Liver (tissue), 9 donors: ENCODE results near the gene PLCD1. TPM values are rescaled to one million over a fixed set of nuclear protein-coding genes. Genes with fewer than 3 reads are reported as not detected.

Source experiments
- DNase-seq: peaks from one replicate; pipeline ENCODE4 v3.0.0-alpha.2; 2017; ENCODE audit warnings: low spot score
- H3K27ac ChIP-seq, 2 donors: one replicate each; pipeline ENCODE4 v1.7.0; 2013; ENCODE audit warnings: inconsistent platforms in 2 of 2, low read length in 2 of 2, control low read depth in 1 of 2, low read depth in 1 of 2, mild to moderate bottlenecking in 1 of 2
- H3K27me3 ChIP-seq, 4 donors: one replicate each; pipeline versions ENCODE4 v1.6.1 to v1.7.0; 2013; ENCODE audit warnings: low read length in 3 of 4, inconsistent platforms in 1 of 4, mild to moderate bottlenecking in 1 of 4, moderate library complexity in 1 of 4; ENCODE audit not compliant: control insufficient read depth in 4 of 4, insufficient read depth in 4 of 4
- H3K36me3 ChIP-seq, 4 donors: one replicate each; pipeline versions ENCODE4 v1.6.1 to v1.7.0; 2013; ENCODE audit warnings: low read length in 3 of 4, mild to moderate bottlenecking in 3 of 4, low read depth in 1 of 4, moderate library complexity in 1 of 4; ENCODE audit not compliant: control insufficient read depth in 4 of 4, insufficient read depth in 3 of 4
- H3K4me1 ChIP-seq, 4 donors: one replicate each; pipeline versions ENCODE4 v1.6.1 to v1.7.0; 2013; ENCODE audit warnings: low read length in 3 of 4, mild to moderate bottlenecking in 3 of 4, moderate library complexity in 1 of 4; ENCODE audit not compliant: control insufficient read depth in 4 of 4, insufficient read depth in 4 of 4
- H3K4me3 ChIP-seq, 3 donors: one replicate each; pipeline versions ENCODE4 v1.6.1 to v1.7.0; 2013; ENCODE audit warnings: low read length in 3 of 3, control low read depth in 1 of 3, low read depth in 1 of 3, mild to moderate bottlenecking in 1 of 3
- H3K9ac ChIP-seq, 2 donors: one replicate each; pipeline ENCODE4 v1.7.0; 2013; ENCODE audit warnings: low read length in 2 of 2, mild to moderate bottlenecking in 2 of 2, moderate library complexity in 2 of 2, control low read depth in 1 of 2, low read depth in 1 of 2
- H3K9me3 ChIP-seq, 4 donors: one replicate each; pipeline versions ENCODE4 v1.6.1 to v1.7.0; 2013; ENCODE audit warnings: low read length in 3 of 4; ENCODE audit not compliant: control insufficient read depth in 4 of 4
- EGR1 ChIP-seq, 2 donors: IDR thresholded peaks; 2 replicates each; pipeline ENCODE4 v1.6.1; 2016 to 2018; ENCODE audit warnings: antibody characterized with exemption in 2 of 2, low read depth in 2 of 2
- FOXA1 ChIP-seq: IDR thresholded peaks from 2 replicates; pipeline ENCODE4 v1.6.1; 2016; ENCODE audit warnings: antibody characterized with exemption
- FOXA2 ChIP-seq: IDR thresholded peaks from 2 replicates; pipeline ENCODE4 v1.6.1; 2016; ENCODE audit warnings: antibody characterized with exemption
- GABPA ChIP-seq, 2 donors: IDR thresholded peaks in 1 of 2; conservative IDR thresholded peaks in 1 of 2; 2 replicates each; pipeline ENCODE4 v1.6.1; 2016; ENCODE audit warnings: antibody characterized with exemption in 2 of 2, mild to moderate bottlenecking in 1 of 2, moderate library complexity in 1 of 2
- HNF4A ChIP-seq, 2 donors: conservative IDR thresholded peaks; 2 replicates each; pipeline ENCODE4 v1.6.1; 2016; ENCODE audit warnings: antibody characterized with exemption in 2 of 2, mild to moderate bottlenecking in 2 of 2
- HNF4G ChIP-seq: IDR thresholded peaks from 2 replicates; pipeline ENCODE4 v1.6.1; 2016; ENCODE audit warnings: antibody characterized with exemption
- JUND ChIP-seq, 2 donors: IDR thresholded peaks; 2 replicates each; pipeline ENCODE4 v1.6.1; 2016; ENCODE audit warnings: antibody characterized with exemption in 2 of 2
- NR2F2 ChIP-seq: IDR thresholded peaks from 2 replicates; pipeline ENCODE4 v1.6.1; 2016; ENCODE audit warnings: antibody characterized with exemption
- RAD21 ChIP-seq, 2 donors: IDR thresholded peaks; 2 replicates each; pipeline ENCODE4 v1.6.1; 2016; ENCODE audit warnings: antibody characterized with exemption in 2 of 2, mild to moderate bottlenecking in 2 of 2
- RXRA ChIP-seq, 2 donors: IDR thresholded peaks; 2 replicates each; pipeline ENCODE4 v1.6.1; 2017 to 2018; ENCODE audit warnings: antibody characterized with exemption in 2 of 2, mild to moderate bottlenecking in 1 of 2
- SP1 ChIP-seq: IDR thresholded peaks from 2 replicates; pipeline ENCODE4 v1.6.1; 2018; ENCODE audit warnings: antibody characterized with exemption, mild to moderate bottlenecking
- TAF1 ChIP-seq: conservative IDR thresholded peaks from 2 replicates; pipeline ENCODE4 v1.6.1; 2016; ENCODE audit warnings: antibody characterized with exemption, mild to moderate bottlenecking
- YY1 ChIP-seq: IDR thresholded peaks from 2 replicates; pipeline ENCODE4 v1.6.1; 2016; ENCODE audit warnings: antibody characterized with exemption, mild to moderate bottlenecking
- WGBS: extraction: QIAGEN DNeasy Blood & Tissue Kit; methylation state at CpG from one replicate; pipeline ENCODE4 v1.1.7; 2013; 5-methylcytosine and 5-hydroxymethylcytosine counted together
- polyA plus RNA-seq, 2 donors: library from polyadenylated mRNA; stranded (reverse) in 1 of 2; unstranded in 1 of 2; fragments of 200-250 nt in 1 of 2; fragments of >200 nt in 1 of 2; fragmentation: Nextera tagmentation in 1 of 2; extraction: Ambion mirVana in 1 of 2; gene quantifications; one replicate each; pipeline versions ENCODE4 v1.2.1 to v1.2.3, GENCODE V29; 2013 to 2015
- total RNA-seq, 2 donors: library from RNA; depleted of rRNA; stranded (reverse); fragments of >200 nt; gene quantifications; one replicate each; pipeline ENCODE4 v1.2.3, GENCODE V29; 2014
- TF ChIP-seq, protein P1 (sequence below): IDR thresholded peaks from 2 replicates; pipeline ENCODE4 v1.6.1; 2016; ENCODE audit warnings: antibody characterized with exemption
- TF ChIP-seq, protein P2 (sequence below): IDR thresholded peaks from 2 replicates; pipeline ENCODE4 v1.6.1; 2016; ENCODE audit warnings: antibody characterized with exemption, mild to moderate bottlenecking
- TF ChIP-seq, protein P3 (sequence below): IDR thresholded peaks from 2 replicates; pipeline ENCODE4 v1.6.1; 2016; ENCODE audit warnings: antibody characterized with exemption
- TF ChIP-seq, protein P4 (sequence below): fragments of 150-350 bp; IDR thresholded peaks from 2 replicates; pipeline ENCODE4 v1.5.1; 2017; ENCODE audit warnings: improper control_type of control experiment, low read depth, low read length; ENCODE audit not compliant: missing input control
- TF ChIP-seq, protein P5 (sequence below): IDR thresholded peaks from 2 replicates; pipeline ENCODE4 v1.6.1; 2016; ENCODE audit warnings: antibody characterized with exemption
- donor health status: healthy.
- donor health status: healthy.
- donor health status: healthy.
- donor health status: healthy.
- donor health status: healthy.

The PLCD1 gene
- total and polyA plus RNA-seq, 4 donors: 6.7 to 10.5 (median 9.1) TPM

DNA sequence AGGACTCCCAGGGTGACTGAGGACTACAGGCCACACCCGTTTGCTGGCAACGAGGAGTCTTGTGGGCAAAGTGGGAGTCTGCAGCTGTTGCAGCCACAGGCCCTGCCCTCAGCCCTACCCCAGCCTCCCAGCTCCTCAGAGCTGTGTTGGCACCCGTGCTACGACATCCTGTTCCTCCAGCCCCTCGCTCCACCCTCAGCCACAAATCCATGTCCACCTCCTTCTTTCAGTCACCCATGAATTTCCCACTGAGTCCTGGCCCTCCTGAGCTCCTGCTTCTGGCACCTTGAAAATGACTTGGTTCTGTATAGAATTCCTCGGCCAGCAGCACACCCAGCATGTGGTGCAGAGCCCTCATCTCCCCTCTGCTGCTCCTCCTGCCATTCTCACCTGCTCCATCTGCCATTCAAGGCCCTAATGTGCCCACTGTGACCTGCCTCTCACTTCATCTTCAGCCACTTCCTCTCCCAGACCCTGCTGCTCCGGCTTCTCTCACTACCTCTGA lies 59.8 kb downstream of the PLCD1 start:
- TF ChIP-seq, protein P1, sequence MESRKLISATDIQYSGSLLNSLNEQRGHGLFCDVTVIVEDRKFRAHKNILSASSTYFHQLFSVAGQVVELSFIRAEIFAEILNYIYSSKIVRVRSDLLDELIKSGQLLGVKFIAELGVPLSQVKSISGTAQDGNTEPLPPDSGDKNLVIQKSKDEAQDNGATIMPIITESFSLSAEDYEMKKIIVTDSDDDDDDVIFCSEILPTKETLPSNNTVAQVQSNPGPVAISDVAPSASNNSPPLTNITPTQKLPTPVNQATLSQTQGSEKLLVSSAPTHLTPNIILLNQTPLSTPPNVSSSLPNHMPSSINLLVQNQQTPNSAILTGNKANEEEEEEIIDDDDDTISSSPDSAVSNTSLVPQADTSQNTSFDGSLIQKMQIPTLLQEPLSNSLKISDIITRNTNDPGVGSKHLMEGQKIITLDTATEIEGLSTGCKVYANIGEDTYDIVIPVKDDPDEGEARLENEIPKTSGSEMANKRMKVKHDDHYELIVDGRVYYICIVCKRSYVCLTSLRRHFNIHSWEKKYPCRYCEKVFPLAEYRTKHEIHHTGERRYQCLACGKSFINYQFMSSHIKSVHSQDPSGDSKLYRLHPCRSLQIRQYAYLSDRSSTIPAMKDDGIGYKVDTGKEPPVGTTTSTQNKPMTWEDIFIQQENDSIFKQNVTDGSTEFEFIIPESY: no peak
- TF ChIP-seq FOXA1 (no peak), TAF1 (no peak), RAD21 (IDR thresholded peaks at IDR 0.05) (no peak), NR2F2 (no peak), HNF4G (no peak), YY1 (no peak), HNF4A (conservative IDR thresholded peaks at IDR 0.05) (no peak), EGR1 (IDR thresholded peaks at IDR 0.05; ENCODE audit: low read depth in 2 of 2) (no peak), JUND (IDR thresholded peaks at IDR 0.05) (no peak), RXRA (IDR thresholded peaks at IDR 0.05) (no peak), GABPA (IDR thresholded peaks at IDR 0.05 in 1 of 2, conservative IDR thresholded peaks at IDR 0.05 in 1 of 2) (no peak), FOXA2 (no peak), SP1 (no peak)
- TF ChIP-seq, protein P2, sequence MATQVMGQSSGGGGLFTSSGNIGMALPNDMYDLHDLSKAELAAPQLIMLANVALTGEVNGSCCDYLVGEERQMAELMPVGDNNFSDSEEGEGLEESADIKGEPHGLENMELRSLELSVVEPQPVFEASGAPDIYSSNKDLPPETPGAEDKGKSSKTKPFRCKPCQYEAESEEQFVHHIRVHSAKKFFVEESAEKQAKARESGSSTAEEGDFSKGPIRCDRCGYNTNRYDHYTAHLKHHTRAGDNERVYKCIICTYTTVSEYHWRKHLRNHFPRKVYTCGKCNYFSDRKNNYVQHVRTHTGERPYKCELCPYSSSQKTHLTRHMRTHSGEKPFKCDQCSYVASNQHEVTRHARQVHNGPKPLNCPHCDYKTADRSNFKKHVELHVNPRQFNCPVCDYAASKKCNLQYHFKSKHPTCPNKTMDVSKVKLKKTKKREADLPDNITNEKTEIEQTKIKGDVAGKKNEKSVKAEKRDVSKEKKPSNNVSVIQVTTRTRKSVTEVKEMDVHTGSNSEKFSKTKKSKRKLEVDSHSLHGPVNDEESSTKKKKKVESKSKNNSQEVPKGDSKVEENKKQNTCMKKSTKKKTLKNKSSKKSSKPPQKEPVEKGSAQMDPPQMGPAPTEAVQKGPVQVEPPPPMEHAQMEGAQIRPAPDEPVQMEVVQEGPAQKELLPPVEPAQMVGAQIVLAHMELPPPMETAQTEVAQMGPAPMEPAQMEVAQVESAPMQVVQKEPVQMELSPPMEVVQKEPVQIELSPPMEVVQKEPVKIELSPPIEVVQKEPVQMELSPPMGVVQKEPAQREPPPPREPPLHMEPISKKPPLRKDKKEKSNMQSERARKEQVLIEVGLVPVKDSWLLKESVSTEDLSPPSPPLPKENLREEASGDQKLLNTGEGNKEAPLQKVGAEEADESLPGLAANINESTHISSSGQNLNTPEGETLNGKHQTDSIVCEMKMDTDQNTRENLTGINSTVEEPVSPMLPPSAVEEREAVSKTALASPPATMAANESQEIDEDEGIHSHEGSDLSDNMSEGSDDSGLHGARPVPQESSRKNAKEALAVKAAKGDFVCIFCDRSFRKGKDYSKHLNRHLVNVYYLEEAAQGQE: no peak
- TF ChIP-seq, protein P3, sequence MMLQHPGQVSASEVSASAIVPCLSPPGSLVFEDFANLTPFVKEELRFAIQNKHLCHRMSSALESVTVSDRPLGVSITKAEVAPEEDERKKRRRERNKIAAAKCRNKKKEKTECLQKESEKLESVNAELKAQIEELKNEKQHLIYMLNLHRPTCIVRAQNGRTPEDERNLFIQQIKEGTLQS: no peak
- TF ChIP-seq, protein P4, sequence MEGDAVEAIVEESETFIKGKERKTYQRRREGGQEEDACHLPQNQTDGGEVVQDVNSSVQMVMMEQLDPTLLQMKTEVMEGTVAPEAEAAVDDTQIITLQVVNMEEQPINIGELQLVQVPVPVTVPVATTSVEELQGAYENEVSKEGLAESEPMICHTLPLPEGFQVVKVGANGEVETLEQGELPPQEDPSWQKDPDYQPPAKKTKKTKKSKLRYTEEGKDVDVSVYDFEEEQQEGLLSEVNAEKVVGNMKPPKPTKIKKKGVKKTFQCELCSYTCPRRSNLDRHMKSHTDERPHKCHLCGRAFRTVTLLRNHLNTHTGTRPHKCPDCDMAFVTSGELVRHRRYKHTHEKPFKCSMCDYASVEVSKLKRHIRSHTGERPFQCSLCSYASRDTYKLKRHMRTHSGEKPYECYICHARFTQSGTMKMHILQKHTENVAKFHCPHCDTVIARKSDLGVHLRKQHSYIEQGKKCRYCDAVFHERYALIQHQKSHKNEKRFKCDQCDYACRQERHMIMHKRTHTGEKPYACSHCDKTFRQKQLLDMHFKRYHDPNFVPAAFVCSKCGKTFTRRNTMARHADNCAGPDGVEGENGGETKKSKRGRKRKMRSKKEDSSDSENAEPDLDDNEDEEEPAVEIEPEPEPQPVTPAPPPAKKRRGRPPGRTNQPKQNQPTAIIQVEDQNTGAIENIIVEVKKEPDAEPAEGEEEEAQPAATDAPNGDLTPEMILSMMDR: no peak
- TF ChIP-seq, protein P5, sequence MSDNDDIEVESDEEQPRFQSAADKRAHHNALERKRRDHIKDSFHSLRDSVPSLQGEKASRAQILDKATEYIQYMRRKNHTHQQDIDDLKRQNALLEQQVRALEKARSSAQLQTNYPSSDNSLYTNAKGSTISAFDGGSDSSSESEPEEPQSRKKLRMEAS: no peak
- Histone ChIP-seq H3K27me3 (no peaks in the 10 kb centered on the region), H3K4me3 (no peak overlapping the region), H3K9me3 (no peaks in the 10 kb centered on the region), H3K27ac (no peak overlapping the region), H3K4me1 (peaks cover 6 to 44% (median 30%) of the 10 kb centered on the region in 4 donors), H3K9ac (no peak overlapping the region), H3K36me3 (peaks cover 0 to 6% (median 2%) of the 10 kb centered on the region in 4 donors)
- peak; percentile 17 for DNase-seq
- 80% methylated on average over 7 of the region's 7 CpGs for WGBS
